Esophagus squamous epithelium (tissue), 5 donors: ENCODE results near the gene OTOA. TPM values are rescaled to one million over a fixed set of nuclear protein-coding genes. Genes with fewer than 3 reads are reported as not detected.
A peak's percentile ranks its signal among the peaks of the same experiment; 100 is the strongest.

Experiments used
- DNase-seq: peaks from one replicate; lab custom pipeline; 2025; lab: John Stamatoyannopoulos, UW
- H3K27ac ChIP-seq, 4 donors: fragments of 200-600 bp; sonication (generic); one replicate each; pipeline ENCODE4 v1.5.1; 2016 to 2019; ENCODE audit warnings: mild to moderate bottlenecking in 1 of 4
- H3K27me3 ChIP-seq, 4 donors: fragments of 200-600 bp; sonication (generic); 1 replicate in 3 of 4; 2 replicates in 1 of 4; pipeline versions ENCODE4 v1.5.1 to v1.6.0; 2017 to 2021; ENCODE audit warnings: antibody characterized with exemption in 1 of 4
- H3K36me3 ChIP-seq, 3 donors: fragments of 200-600 bp; sonication (generic); one replicate each; pipeline ENCODE4 v1.5.1; 2016 to 2019
- H3K4me1 ChIP-seq, 3 donors: fragments of 200-600 bp; sonication (generic); one replicate each; pipeline ENCODE4 v1.5.1; 2017 to 2019
- H3K4me3 ChIP-seq, 4 donors: fragments of 200-600 bp; sonication (generic); 1 replicate in 3 of 4; 2 replicates in 1 of 4; pipeline ENCODE4 v1.5.1; 2016 to 2019; ENCODE audit warnings: mild to moderate bottlenecking in 2 of 4, moderate library complexity in 1 of 4
- H3K9me3 ChIP-seq, 3 donors: fragments of 200-600 bp; sonication (generic); one replicate each; pipeline ENCODE4 v1.5.1; 2016 to 2019
- CTCF ChIP-seq, 6 experiments: fragments of 450-650 bp in 4 of 6; fragments of 200-600 bp in 2 of 6; sonication (generic) in 2 of 6; IDR thresholded peaks; one replicate each; pipeline ENCODE4 v1.5.1; 2016 to 2019; ENCODE audit warnings: antibody characterized with exemption in 6 of 6, mild to moderate bottlenecking in 4 of 6, moderate library complexity in 4 of 6
- POLR2A ChIP-seq, 4 donors: fragments of 450-650 bp; IDR thresholded peaks; one replicate each; pipeline ENCODE4 v1.6.1; 2017; ENCODE audit warnings: antibody characterized with exemption in 4 of 4, mild to moderate bottlenecking in 4 of 4, moderate library complexity in 3 of 4
- WGBS, 2 donors: methylation state at CpG; one replicate each; pipeline ENCODE4 v1.1.5; 2018; 5-methylcytosine and 5-hydroxymethylcytosine counted together
- intact Hi-C: fragments of 100-400 bp; cut with DNase I; formaldehyde crosslinking; loops from one replicate; pipeline ENCODE4 v1.15.0; 2022
- total RNA-seq, 4 donors: library from RNA; depleted of rRNA; stranded (reverse); fragments of >200 nt; gene quantifications; one replicate each; pipeline ENCODE4 v1.1.0, GENCODE V29; 2016
- donor health status: DM: yes; HTN: yes; CAD: no.

Gene OTOA
- total RNA-seq, 4 donors from 2014 or later: 0.11 to 0.38 TPM; not detected in 2

- H3K27ac ChIP-seq: no peak overlapping the region
- H3K9me3 ChIP-seq: no peaks in the 10 kb centered on the region
- WGBS, 2 donors: 41 to 42% methylated on average over 5 of the region's 5 CpGs
- no peaks in the 10 kb centered on the region for H3K27me3 ChIP-seq
- TF ChIP-seq POLR2A (IDR thresholded peaks at IDR 0.05) (no peak), CTCF (IDR thresholded peaks at IDR 0.05) (no peak)
- intact Hi-C loops: no loop called here
- DNase-seq: no peak
- H3K36me3 ChIP-seq: no peaks in the 10 kb centered on the region
- no peak overlapping the region for H3K4me3 ChIP-seq
- peaks cover 0 to 9% (median 3%) of the 10 kb centered on the region in 3 donors for H3K4me1 ChIP-seq
These were observed 39.9 kb downstream of the OTOA start for GRCh38 chr16:21703589-21704174.

GRCh38 chr16:21704266-21704665 lies 40.5 kb downstream of the OTOA start:
- H3K4me3 ChIP-seq: no peak overlapping the region
- 85 to 86% methylated on average over 5 of the region's 5 CpGs for WGBS, 2 donors
- DNase-seq: no peak
- peaks cover 0 to 10% (median 3%) of the 10 kb centered on the region in 3 donors for H3K4me1 ChIP-seq
- no peak for TF ChIP-seq POLR2A (IDR thresholded peaks at IDR 0.05)
- no peak for TF ChIP-seq CTCF (IDR thresholded peaks at IDR 0.05)
- intact Hi-C loops: no loop called here
- H3K9me3 ChIP-seq: no peaks in the 10 kb centered on the region
- H3K27ac ChIP-seq: no peak overlapping the region
- no peaks in the 10 kb centered on the region for H3K36me3 ChIP-seq
- H3K27me3 ChIP-seq: no peaks in the 10 kb centered on the region

- TF ChIP-seq POLR2A (IDR thresholded peaks at IDR 0.05) (no peak), CTCF (IDR thresholded peaks at IDR 0.05) (no peak)
- Histone ChIP-seq H3K27me3 (no peaks in the 10 kb centered on the region), H3K4me3 (no peak overlapping the region), H3K36me3 (no peaks in the 10 kb centered on the region), H3K27ac (no peak overlapping the region), H3K4me1 (peaks cover 0 to 10% (median 3%) of the 10 kb centered on the region in 3 donors), H3K9me3 (no peaks in the 10 kb centered on the region)
- 72 to 88% methylated on average over 3 to 6 of the region's 6 CpGs for WGBS, 2 donors
- DNase-seq: no peak
- intact Hi-C loops: no loop called here
These were observed 41.0 kb downstream of the OTOA start for GRCh38 chr16:21704733-21705132.

GRCh38 chr16:21708533-21709115 lies 44.9 kb downstream of the OTOA start:
- peak; percentile 3 for DNase-seq
- no peak overlapping the region for H3K4me3 ChIP-seq
- no peaks in the 10 kb centered on the region for H3K27me3 ChIP-seq
- no peak overlapping the region for H3K27ac ChIP-seq
- no peaks in the 10 kb centered on the region for H3K36me3 ChIP-seq
- peaks cover 0 to 10% (median 3%) of the 10 kb centered on the region in 3 donors for H3K4me1 ChIP-seq
- WGBS, 2 donors: 3 to 4% methylated on average over 9 to 10 of the region's 10 CpGs
- intact Hi-C loops: no loop called here
- TF ChIP-seq POLR2A (IDR thresholded peaks at IDR 0.05) (no peak), CTCF (IDR thresholded peaks at IDR 0.05) (peak; percentile 60 to 81 (median 80))
- no peaks in the 10 kb centered on the region for H3K9me3 ChIP-seq

- Histone ChIP-seq H3K4me1 (peaks cover 0 to 10% (median 3%) of the 10 kb centered on the region in 3 donors), H3K4me3 (no peak overlapping the region), H3K27ac (no peak overlapping the region), H3K9me3 (no peaks in the 10 kb centered on the region), H3K36me3 (no peaks in the 10 kb centered on the region), H3K27me3 (no peaks in the 10 kb centered on the region)
- intact Hi-C loops: loop anchor here (5.0 kb wide), 1 partner anchor 129 kb away; no protein-coding TSS in a partner anchor
- no peak for DNase-seq
- 77 to 81% methylated on average over 4 of the region's 4 CpGs for WGBS, 2 donors
- TF ChIP-seq POLR2A (IDR thresholded peaks at IDR 0.05) (no peak), CTCF (IDR thresholded peaks at IDR 0.05) (no peak)
These were observed 47.2 kb downstream of the OTOA start for GRCh38 chr16:21710938-21711337.
